Measurements from ENCODE around the gene TBC1D8.

TBC1D8 gene

DNA sequence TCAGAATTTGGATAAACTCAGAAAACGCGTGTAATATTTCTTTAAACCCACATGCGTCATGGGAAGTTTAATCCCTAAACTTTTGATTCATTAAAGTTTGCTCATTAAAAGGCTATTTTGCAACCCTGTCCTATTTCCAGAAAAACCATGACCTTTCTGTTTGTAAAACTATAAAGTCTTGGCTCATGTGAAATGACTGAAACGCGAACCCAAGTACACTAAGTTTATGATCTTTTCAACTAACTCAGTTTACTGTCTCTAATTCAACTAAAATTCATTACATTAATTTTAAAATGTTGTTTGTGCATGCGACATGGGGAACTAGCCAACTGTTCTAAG lies 153.0 kb downstream of the TBC1D8 start:
- DNase-seq (ENCODE audit: low read depth) = no peak

DNA sequence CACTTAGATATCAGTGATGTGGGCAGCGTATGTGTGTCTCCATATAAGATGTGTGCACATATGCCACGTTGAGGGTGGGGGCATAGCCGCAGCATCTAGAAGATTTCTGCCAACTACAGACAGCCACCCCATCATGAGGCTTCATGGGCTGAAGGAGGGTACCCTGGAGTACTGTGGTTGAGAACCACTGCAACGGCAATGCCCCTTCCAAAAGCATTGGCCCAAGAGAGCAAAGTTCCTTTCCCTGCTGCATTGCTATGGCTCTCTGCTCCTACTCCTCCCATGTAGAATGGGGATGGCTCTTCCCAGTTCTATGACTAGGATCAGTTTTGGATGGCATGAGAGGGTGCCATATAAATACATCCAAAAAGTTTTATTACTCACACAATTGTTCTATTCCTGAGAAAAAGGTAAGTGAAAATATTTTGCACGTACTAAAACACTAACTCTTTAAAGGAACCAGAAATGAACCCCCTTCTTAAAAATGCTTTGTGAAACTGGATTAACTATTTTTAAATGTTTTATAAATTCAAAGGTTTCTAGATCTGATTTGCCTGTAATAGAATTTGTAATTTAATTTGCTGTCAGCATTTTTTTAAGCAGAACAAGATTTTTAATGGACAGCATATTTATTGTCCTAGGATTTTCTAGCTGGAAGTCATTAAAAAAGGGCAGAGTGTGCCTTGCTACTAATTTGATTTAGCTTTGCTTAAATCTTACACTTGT lies 153.5 kb downstream of the TBC1D8 start:
- DNase-seq (ENCODE audit: low read depth) = no peak

DNA sequence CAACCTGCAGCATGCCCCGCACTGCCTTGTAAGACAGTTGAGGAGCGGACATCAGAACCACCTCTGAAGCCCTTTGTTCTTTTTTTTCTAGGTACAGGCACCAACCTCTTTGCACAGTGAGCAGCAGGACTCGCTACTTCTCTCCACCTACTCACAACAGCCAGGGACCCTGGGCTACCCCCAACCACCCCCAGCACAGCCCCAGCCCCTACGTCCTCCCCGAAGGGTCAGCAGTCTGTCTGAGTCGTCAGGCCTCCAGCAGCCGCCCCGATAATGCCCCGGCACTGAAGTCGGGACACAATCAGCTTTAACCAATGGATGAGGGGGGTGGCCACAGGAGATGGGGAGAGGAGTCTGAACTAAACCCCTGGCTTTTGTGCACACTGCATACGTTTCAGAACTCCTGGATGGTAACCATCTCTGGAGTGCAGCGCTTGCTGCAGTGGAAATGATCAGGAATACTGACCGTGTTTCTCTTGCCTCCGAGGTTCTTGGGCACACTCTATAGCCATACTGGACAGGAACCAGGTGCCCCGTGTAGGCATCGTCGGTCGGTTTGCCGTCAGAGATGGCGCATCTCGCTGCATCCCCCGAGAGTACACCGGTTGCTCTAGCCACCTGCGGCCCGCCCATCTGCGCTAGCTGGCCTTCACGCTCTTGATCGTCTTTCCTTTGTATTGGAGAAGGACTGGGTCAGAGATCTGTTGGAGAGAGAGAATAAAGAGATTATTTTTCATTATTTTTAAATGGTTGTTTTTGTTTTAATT lies 155.7 kb downstream of the TBC1D8 start:
- DNase-seq (ENCODE audit: low read depth) = no peak

GRCh38 chr2:100993294-100993693 lies 157.9 kb downstream of the TBC1D8 start:
- no peak for DNase-seq (ENCODE audit: low read depth)

DNA sequence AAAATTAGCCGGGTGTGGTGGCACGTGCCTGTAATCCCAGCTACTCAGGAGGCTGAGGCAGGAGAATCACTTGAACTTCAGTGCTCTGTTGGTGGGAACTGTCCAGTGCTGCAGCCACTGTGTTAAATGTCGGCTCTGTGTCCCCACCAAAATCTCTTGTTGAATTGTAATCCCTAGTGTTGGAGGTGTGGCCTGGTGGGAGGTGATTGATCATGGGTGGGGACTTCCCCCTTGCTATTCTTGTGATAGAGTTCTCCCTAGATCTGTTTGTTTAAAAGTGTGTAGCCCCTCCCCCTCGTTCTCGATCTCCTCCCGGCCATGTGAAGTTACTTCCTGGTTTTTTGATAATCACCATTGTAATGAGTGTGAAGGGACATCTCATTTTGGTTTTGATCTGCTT lies 158.9 kb downstream of the TBC1D8 start:
- no peak for DNase-seq (ENCODE audit: low read depth)

DNA sequence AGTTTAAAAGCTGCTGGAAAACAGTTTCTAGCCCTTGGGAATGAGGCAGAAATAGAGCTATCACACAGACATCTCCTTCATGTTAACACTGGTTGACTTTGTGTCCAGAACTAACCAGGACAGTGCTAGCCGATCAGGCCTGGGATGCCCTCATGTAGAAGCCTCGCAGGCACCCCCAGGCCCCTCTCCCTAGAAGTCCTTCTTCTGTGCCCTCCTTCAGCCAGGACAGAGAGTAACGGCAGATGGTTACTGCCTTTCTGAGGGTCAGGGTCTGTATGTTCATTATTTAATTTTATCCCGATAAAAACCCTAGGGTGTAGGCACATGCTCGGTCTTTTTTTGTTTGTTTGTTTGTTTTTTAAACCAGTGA lies 159.8 kb downstream of the TBC1D8 start:
- no peak for DNase-seq (ENCODE audit: low read depth)

DNA sequence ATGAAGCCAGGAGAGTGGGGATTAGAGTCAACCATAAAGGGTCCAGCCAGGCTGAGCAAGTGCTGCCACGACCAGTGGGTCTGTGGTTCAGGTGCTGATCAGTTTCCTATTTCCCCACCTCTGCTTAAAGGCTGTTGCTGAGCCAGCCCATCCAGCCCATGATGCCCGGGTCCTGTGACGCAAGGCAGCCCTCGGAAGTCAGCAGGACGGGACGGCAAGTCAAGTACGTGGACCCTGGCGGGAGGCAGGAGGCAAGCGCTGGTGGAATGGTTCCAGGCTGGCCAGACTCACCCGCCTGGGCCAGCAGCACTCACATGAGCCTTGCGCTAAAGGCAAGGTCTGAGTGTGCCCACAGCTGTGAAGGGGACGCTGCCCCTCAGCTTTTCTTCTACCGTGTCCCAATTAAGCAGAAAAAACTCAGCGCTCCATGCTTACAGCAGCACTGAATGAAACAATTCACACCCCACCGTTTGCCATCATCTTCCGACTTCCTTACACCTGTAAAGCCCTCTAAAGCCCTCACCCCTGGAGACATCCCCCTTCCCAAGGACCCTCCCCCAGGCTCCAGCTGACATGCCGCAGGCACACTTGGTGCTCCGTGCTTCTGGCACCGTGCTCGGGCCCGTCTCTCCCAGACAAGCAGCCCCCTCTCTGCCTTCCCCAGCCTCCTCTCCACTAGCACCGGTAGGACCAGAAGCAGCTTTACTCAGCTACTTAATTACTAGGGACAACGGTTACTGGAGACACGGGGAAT lies 160.4 kb downstream of the TBC1D8 start:
- DNase-seq (ENCODE audit: low read depth) = no peak

DNA sequence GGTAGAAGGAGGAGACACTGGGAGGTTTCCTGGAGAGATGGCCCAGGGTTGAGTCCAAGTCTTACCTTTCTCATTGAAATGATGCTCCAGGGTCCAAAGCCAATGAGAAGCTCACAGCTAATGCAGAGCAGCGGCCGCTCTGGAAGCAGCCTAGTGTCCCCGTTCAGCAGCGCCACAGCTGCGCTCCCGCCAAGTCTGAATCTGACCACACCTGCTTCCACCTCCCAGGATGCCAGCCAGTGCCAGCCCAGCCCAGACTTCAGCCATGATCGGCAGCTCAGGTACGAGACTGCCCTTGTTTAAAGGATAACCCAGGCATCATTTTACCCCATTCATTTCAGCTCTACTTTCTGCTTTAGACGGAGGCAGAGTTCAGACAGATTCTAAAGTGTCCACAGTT lies 161.0 kb downstream of the TBC1D8 start:
- no peak for DNase-seq (ENCODE audit: low read depth)

DNA sequence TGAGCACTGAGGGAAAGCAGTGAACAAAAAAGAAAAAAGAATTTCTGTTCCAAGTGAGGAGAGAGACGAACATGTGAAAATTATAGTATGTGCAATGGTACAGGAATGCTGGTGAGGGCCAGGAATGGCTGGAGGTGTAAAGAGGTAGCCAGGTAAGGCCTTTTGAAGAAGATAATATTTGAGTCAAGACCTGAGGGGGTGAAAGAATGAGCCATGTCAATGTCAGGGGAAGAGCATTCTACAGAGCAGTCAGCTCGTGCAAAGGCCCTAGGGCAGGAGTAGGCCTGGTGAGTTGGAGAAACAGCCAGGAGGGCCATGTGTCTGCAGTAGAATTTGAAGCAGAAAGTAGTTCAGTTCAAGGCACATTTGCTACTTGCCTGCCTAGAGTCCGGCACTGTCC lies 161.5 kb downstream of the TBC1D8 start:
- no peak for DNase-seq (ENCODE audit: low read depth)

DNA sequence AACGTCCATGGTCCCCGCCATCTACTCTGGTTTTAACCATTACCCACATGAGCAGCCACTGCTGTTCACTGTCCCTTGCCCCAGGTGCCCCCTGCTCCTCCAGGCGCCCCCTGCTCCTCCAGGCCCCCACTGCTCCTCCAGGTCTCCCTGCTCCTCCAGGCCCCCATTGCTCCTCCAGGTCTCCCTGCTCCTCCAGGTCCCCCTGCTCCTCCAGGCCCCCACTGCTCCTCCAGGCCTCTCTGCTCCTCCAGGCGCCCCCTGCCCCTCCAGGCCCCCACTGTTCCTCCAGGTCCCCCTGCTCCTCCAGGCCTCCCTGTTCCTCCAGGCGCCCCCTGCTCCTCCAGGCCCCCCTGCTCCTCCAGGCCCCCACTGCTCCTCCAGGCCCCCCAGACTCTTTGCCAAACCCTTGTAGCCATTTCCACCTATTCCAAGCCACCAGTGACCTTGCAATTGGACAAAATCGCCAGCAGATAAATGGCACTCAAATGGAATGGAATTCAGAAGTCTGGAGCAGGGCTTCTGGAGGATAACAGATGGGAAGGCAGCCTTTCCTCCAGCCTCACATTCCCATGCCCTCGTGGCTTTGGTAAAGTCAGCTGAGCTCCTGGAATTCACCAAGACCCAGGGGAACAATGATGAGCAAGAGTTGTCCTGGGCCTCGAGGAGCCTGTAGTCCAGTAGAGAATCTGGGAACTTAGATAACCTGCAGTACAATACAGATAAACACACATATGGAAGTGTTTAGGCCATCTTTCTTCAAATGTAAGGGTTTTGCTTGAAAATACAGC lies 162.4 kb downstream of the TBC1D8 start:
- no peak for DNase-seq (ENCODE audit: low read depth)

DNA sequence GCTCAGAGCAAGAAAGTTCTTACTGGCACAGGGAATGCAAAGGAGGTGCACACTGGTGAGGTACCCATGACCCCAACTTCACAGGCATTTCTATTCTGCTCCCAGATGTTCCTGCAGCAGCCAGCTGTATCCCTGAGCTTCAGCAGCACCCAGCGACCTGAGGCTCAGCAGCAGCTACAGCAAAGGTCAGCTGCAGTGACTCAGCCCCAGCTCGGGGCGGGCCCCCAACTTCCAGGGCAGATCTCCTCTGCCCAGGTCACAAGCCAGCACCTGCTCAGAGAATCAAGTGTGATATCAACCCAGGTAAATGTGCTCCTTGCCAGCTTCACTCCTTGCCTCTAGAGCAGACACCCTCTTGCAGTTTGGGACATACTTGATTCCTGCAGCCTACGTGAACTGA lies 163.2 kb downstream of the TBC1D8 start:
- no peak for DNase-seq (ENCODE audit: low read depth)

- DNase-seq (ENCODE audit: low read depth) = no peak
Measured at GRCh38 chr2:100987536-100987935, 163.6 kb downstream of the TBC1D8 start.

DNA sequence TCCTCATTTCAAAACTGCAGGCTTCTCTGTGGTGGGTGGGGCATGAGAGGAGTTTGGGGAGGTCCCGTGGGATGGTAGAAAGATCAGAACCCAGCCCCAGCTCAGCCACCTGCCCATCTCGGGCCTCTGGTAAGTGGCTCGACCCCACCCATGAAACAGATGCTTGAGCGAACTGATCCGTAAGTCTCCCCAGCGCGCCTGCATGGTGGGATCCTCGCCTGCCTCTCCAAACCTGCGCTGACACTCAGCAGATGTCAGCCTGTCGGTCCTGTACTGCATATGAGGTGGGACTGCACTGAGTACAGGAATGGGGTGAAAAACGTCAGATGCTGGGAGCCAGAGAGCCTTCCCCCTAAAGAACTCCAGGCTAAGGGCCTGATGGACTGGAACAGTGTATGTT lies 165.0 kb downstream of the TBC1D8 start:
- DNase-seq (ENCODE audit: low read depth) = no peak

DNA sequence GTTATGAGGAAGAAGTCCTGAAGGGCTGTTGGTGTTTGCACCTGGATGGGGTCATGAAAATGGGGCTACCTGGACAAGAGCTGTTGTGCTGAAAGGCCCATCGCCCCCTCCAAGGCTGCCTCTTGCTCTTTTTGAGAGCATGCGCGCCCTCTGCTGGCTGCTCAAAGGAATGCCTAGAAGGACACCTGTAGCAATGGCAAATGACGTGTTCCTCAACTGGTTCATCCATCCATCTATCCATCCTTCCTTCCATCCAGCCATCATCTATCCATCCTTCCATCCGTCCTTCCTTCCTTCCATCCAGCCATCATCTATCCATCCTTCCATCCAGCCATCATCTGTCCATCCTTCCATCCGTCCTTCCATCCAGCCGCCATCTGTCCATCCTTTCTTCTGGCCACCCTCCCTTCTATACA lies 166.3 kb downstream of the TBC1D8 start:
- DNase-seq (ENCODE audit: low read depth) = peak; percentile 64

- DNase-seq (ENCODE audit: low read depth) = no peak
Measured at GRCh38 chr2:100983684-100984310, 167.4 kb downstream of the TBC1D8 start.

GRCh38 chr2:100983201-100983600 lies 168.0 kb downstream of the TBC1D8 start:
- DNase-seq (ENCODE audit: low read depth) = no peak

- DNase-seq (ENCODE audit: low read depth) = no peak
Measured at GRCh38 chr2:100982431-100982861, 168.7 kb downstream of the TBC1D8 start.

GRCh38 chr2:100981011-100981410 lies 170.2 kb downstream of the TBC1D8 start:
- DNase-seq (ENCODE audit: low read depth) = no peak

DNA sequence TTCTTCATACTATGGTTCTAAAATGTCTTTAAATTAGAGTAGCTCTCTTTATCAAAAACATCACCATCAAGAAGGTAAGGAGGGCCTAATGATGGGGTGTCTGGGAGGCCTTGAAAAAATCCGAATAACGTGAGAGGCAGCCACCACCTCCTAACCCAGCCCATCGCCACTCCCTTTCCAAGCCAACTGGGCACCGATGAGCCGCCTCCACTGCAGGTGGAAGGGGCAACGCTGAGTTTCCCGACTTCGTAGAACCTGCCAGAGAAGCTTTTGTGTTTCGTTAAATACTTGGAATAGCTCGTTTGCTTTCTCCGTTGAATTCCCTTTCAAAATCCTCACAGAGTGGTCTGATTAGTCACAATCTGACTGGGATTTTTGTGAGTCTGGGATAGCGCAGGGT lies 171.1 kb downstream of the TBC1D8 start:
- no peak for DNase-seq (ENCODE audit: low read depth)

DNA sequence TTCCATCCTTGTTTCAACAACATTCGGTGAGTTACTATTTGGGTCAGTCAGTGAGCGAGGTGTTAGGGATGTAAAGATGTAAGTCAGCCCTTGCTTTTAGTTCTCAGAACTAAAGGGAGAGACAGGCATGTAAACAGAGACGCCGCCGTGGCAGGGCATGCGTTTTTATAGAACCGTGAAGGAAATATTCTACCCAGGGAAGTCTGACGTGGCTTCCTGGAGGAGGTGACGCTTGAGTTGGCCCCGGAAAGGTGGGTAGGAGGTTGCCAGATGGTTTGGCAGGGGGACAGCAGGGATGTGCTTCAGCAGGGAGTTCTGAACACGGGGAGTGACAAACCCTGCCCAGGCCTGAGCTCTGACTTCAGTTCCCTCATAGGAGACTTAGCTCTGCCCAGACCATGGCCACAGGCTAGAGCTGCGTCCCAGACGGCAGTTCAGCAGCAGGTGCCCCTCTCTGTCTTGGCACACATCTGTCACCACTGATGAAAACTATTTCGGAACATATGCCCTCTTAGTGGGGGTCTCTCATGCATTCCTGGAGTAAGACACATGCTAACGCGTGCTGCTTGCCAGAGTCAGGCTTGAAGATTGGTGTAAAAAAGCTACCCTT lies 172.5 kb downstream of the TBC1D8 start:
- no peak for DNase-seq (ENCODE audit: low read depth)

DNA sequence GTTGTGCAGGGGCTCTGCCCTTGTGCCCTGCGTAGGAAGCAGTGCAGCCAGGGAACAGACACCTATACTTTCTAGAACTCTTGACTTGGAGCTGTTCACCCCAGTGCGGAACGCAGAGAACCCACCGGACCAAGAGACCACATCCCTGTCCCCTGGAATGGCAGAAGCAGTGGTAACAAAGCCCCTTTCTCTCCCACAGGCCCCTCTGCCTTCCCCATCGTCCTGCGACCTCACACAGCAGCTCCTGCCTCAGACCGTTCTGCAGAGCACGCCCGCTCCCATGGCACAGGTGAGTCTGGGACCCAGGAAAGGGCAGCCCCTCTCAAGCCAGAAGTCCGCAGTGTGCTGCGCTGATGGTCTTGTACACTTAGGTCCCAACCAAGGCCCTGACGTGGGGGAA lies 173.7 kb downstream of the TBC1D8 start:
- DNase-seq (ENCODE audit: low read depth) = no peak
